ENCODE results near the gene NEAT1.

GRCh38 chr11:65373839-65374580 is 48.6 kb upstream of the NEAT1 start:
- TF ChIP-seq, protein P1, sequence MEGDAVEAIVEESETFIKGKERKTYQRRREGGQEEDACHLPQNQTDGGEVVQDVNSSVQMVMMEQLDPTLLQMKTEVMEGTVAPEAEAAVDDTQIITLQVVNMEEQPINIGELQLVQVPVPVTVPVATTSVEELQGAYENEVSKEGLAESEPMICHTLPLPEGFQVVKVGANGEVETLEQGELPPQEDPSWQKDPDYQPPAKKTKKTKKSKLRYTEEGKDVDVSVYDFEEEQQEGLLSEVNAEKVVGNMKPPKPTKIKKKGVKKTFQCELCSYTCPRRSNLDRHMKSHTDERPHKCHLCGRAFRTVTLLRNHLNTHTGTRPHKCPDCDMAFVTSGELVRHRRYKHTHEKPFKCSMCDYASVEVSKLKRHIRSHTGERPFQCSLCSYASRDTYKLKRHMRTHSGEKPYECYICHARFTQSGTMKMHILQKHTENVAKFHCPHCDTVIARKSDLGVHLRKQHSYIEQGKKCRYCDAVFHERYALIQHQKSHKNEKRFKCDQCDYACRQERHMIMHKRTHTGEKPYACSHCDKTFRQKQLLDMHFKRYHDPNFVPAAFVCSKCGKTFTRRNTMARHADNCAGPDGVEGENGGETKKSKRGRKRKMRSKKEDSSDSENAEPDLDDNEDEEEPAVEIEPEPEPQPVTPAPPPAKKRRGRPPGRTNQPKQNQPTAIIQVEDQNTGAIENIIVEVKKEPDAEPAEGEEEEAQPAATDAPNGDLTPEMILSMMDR (IDR thresholded peaks at IDR 0.05), result no peak
- TF ChIP-seq POLR2A (IDR thresholded peaks at IDR 0.05), result peak in 1 of 3 donors; percentile 2

Measured in body of pancreas (tissue), 4 donors.